H1 (cell line): ENCODE results near the gene LMX1A. TPM values are rescaled to one million over a fixed set of nuclear protein-coding genes. Genes with fewer than 3 reads are reported as not detected.
A peak's percentile ranks its signal among the peaks of the same experiment; 100 is the strongest.

ENCODE experiments used
- CTCF ChIA-PET: fragments of 300-600 bp; sonication (Branson Sonifier 250); formaldehyde crosslinking; loops from one replicate; lab custom pipeline; 2021; ENCODE audit not compliant: partially characterized antibody; lab: Charles Lee
- POLR2A ChIA-PET: fragments of 300-600 bp; sonication (Branson Sonifier 250); formaldehyde crosslinking; loops from one replicate; lab custom pipeline; 2021; ENCODE audit warnings: inconsistent platforms; ENCODE audit not compliant: partially characterized antibody; lab: Charles Lee
- DNase-seq, 2 experiments: peaks; one replicate each; pipeline versions ENCODE4 v3.0.0 to v3.0.0-alpha.2; 2010 to 2022; ENCODE audit warnings: low spot score in 2 of 2, low read depth in 1 of 2, mixed read lengths in 1 of 2
- FAIRE-seq: peaks from 2 replicates; lab custom pipeline; 2011; peaks lifted over from hg19 to GRCh38; lab: Jason Lieb, UNC
- H2AFZ ChIP-seq: 2 replicates; pipeline ENCODE4 v1.8.1; 2012; ENCODE audit warnings: low read length, inconsistent platforms
- H2AK5ac ChIP-seq: 2 replicates; pipeline ENCODE4 v1.6.1; 2013; ENCODE audit warnings: low read depth, low read length
- H2BK120ac ChIP-seq: replicated peaks from 2 replicates; pipeline ENCODE3; 2013; ENCODE audit warnings: low read depth, low read length, inconsistent platforms
- H2BK12ac ChIP-seq: 2 replicates; pipeline ENCODE4 v1.6.1; 2013; ENCODE audit warnings: low read depth, low read length
- H2BK15ac ChIP-seq: 2 replicates; pipeline ENCODE4 v1.6.1; 2013; ENCODE audit warnings: low read length
- H2BK20ac ChIP-seq: 2 replicates; pipeline ENCODE4 v1.6.1; 2013; ENCODE audit warnings: low read length
- H2BK5ac ChIP-seq: 2 replicates; pipeline ENCODE4 v1.6.1; 2013; ENCODE audit warnings: low read depth, low read length
- H3K14ac ChIP-seq: 2 replicates; pipeline ENCODE4 v1.6.1; 2013; ENCODE audit warnings: inconsistent platforms; ENCODE audit not compliant: insufficient read length
- H3K18ac ChIP-seq: 2 replicates; pipeline ENCODE4 v1.6.1; 2013; ENCODE audit warnings: low read length; ENCODE audit errors: extremely low read depth
- H3K23ac ChIP-seq: 2 replicates; pipeline ENCODE4 v1.6.1; 2013; ENCODE audit warnings: inconsistent platforms; ENCODE audit not compliant: insufficient read length
- H3K23me2 ChIP-seq: 2 replicates; pipeline ENCODE4 v1.6.1; 2013; ENCODE audit warnings: low read depth, low read length
- H3K27ac ChIP-seq: 2 replicates; pipeline ENCODE4 v1.6.1; 2011; ENCODE audit warnings: low read depth, low read length, inconsistent platforms
- H3K27me3 ChIP-seq, 4 experiments: replicated peaks in 1 of 4; 1 replicate in 1 of 4; 2 replicates in 3 of 4; pipeline versions ENCODE4 v1.6.1 to v1.8.1; 2011 to 2013; ENCODE audit warnings: low read length in 3 of 4, mild to moderate bottlenecking in 3 of 4, inconsistent platforms in 2 of 4, mixed read lengths in 2 of 4, moderate library complexity in 1 of 4; ENCODE audit not compliant: control insufficient read depth in 3 of 4, insufficient read depth in 3 of 4; ENCODE audit errors: extremely low read depth in 1 of 4
- H3K36me3 ChIP-seq, 4 experiments: 2 replicates each; pipeline versions ENCODE4 v1.6.1 to v1.8.1; 2011 to 2013; ENCODE audit warnings: mild to moderate bottlenecking in 4 of 4, low read length in 3 of 4, moderate library complexity in 2 of 4, control low read depth in 1 of 4, inconsistent platforms in 1 of 4; ENCODE audit not compliant: insufficient read depth in 4 of 4, control insufficient read depth in 2 of 4
- H3K4ac ChIP-seq: replicated peaks from 2 replicates; pipeline ENCODE3; 2013; ENCODE audit warnings: low read length, low read depth, mixed read lengths, inconsistent platforms; ENCODE audit not compliant: insufficient read length
- H3K4me1 ChIP-seq, 4 experiments: replicated peaks in 1 of 4; 1 replicate in 1 of 4; 2 replicates in 3 of 4; pipeline versions ENCODE4 v1.6.1 to v1.8.1; 2011 to 2013; ENCODE audit warnings: low read length in 3 of 4, inconsistent platforms in 2 of 4, mixed read lengths in 1 of 4; ENCODE audit not compliant: insufficient read depth in 4 of 4, control insufficient read depth in 3 of 4
- H3K4me2 ChIP-seq, 2 experiments: 2 replicates each; pipeline versions ENCODE4 v1.6.1 to v1.8.1; 2011 to 2013; ENCODE audit warnings: low read depth in 2 of 2, low read length in 2 of 2, control low read depth in 1 of 2, inconsistent platforms in 1 of 2, mild to moderate bottlenecking in 1 of 2; ENCODE audit not compliant: insufficient read depth in 1 of 2
- H3K4me3 ChIP-seq, 4 experiments: fragments of 200-600, 300-600 bp in 1 of 4; sonication (generic), shearing (Covaris generic), sonication (Bioruptor Twin) in 1 of 4; 2 replicates each; pipeline versions ENCODE4 v1.5.1 to v1.8.1; 2011 to 2016; ENCODE audit warnings: low read length in 4 of 4, low read depth in 3 of 4, control low read depth in 2 of 4, inconsistent platforms in 2 of 4, mild to moderate bottlenecking in 2 of 4, mixed read lengths in 1 of 4, moderate library complexity in 1 of 4; ENCODE audit not compliant: insufficient read depth in 2 of 4; ENCODE audit errors: extremely low read depth in 1 of 4
- H3K56ac ChIP-seq: replicated peaks from 2 replicates; pipeline ENCODE3; 2013; ENCODE audit warnings: low read depth, mild to moderate bottlenecking, mixed read lengths, low read length, inconsistent platforms; ENCODE audit not compliant: insufficient read length
- H3K79me1 ChIP-seq: 2 replicates; pipeline ENCODE4 v1.6.1; 2013; ENCODE audit warnings: low read depth, low read length, control low read depth
- H3K79me2 ChIP-seq, 2 experiments: 2 replicates each; pipeline versions ENCODE4 v1.6.1 to v1.8.1; 2012 to 2013; ENCODE audit warnings: low read length in 2 of 2, mild to moderate bottlenecking in 2 of 2, inconsistent platforms in 1 of 2; ENCODE audit not compliant: insufficient read depth in 2 of 2, control insufficient read depth in 1 of 2
- H3K9ac ChIP-seq, 4 experiments: replicated peaks in 1 of 4; 1 replicate in 1 of 4; 2 replicates in 3 of 4; pipeline versions ENCODE4 v1.6.1 to v1.8.1; 2011 to 2013; ENCODE audit warnings: low read depth in 3 of 4, low read length in 3 of 4, control low read depth in 2 of 4, mild to moderate bottlenecking in 2 of 4, moderate library complexity in 2 of 4, inconsistent platforms in 1 of 4; ENCODE audit errors: extremely low read depth in 1 of 4
- H3K9me3 ChIP-seq, 2 experiments: 2 replicates each; pipeline versions ENCODE4 v1.6.1 to v1.8.1; 2012 to 2013; ENCODE audit warnings: mild to moderate bottlenecking in 2 of 2, moderate library complexity in 2 of 2, control low read depth in 1 of 2, inconsistent platforms in 1 of 2, low read depth in 1 of 2, low read length in 1 of 2, mixed read lengths in 1 of 2; ENCODE audit not compliant: insufficient read depth in 2 of 2
- H4K20me1 ChIP-seq, 2 experiments: replicated peaks in 1 of 2; 2 replicates each; pipeline versions ENCODE3 to v1.8.1; 2011 to 2013; ENCODE audit warnings: inconsistent platforms in 2 of 2, low read length in 2 of 2, mild to moderate bottlenecking in 1 of 2; ENCODE audit not compliant: insufficient read depth in 2 of 2, control insufficient read depth in 1 of 2
- H4K5ac ChIP-seq: 2 replicates; pipeline ENCODE4 v1.6.1; 2013; ENCODE audit warnings: low read length, low read depth, mixed read lengths, inconsistent platforms; ENCODE audit not compliant: insufficient read length
- H4K8ac ChIP-seq: 2 replicates; pipeline ENCODE4 v1.8.0; 2013; ENCODE audit warnings: mild to moderate bottlenecking, moderate library complexity, low read length, inconsistent platforms; ENCODE audit not compliant: insufficient read depth; ENCODE audit errors: extremely low read depth
- H4K91ac ChIP-seq: replicated peaks from 2 replicates; pipeline ENCODE3; 2013; ENCODE audit warnings: low read length, mixed read lengths, inconsistent platforms; ENCODE audit not compliant: insufficient read length
- CBX8 ChIP-seq: fragments of 300-800, 300-1000 bp; sonication (generic); IDR thresholded peaks from 2 replicates; pipeline ENCODE4 v1.7.1; 2016; ENCODE audit warnings: low read depth, low read length, borderline replicate concordance
- CEBPB ChIP-seq: IDR thresholded peaks from 2 replicates; pipeline ENCODE4 v1.6.1; 2012; ENCODE audit warnings: low read depth, low read length
- RNF2 ChIP-seq: fragments of 200-900, 300-1000 bp; sonication (generic); IDR thresholded peaks from 2 replicates; pipeline ENCODE4 v1.7.1; 2016; ENCODE audit warnings: borderline replicate concordance, low read depth, mild to moderate bottlenecking, antibody characterized with exemption, low read length; ENCODE audit not compliant: poor library complexity, severe bottlenecking; ENCODE audit errors: missing control alignments
- TBP ChIP-seq: IDR thresholded peaks from 2 replicates; pipeline ENCODE4 v1.6.1; 2011; ENCODE audit warnings: low read depth, low read length, improper control_type of control experiment
- WGBS, 2 experiments: shearing (Covaris generic) in 1 of 2; methylation state at CpG; one replicate each; pipeline versions ENCODE4 v1.1.6 to v1.1.7; 2013 to 2015; ENCODE audit warnings: low lambda C conversion rate in 2 of 2, mixed read lengths in 2 of 2, inconsistent platforms in 1 of 2, low coverage in 1 of 2, missing lambda C conversion rate in 1 of 2; ENCODE audit not compliant: insufficient replicate concordance in 2 of 2, insufficient coverage in 1 of 2, insufficient read length in 1 of 2; ENCODE audit errors: extremely low coverage in 1 of 2, missing lambda C conversion rate in 1 of 2; 5-methylcytosine and 5-hydroxymethylcytosine counted together
- polyA plus RNA-seq, 7 experiments: library from polyadenylated mRNA; depleted of rRNA in 3 of 7; stranded (reverse) in 5 of 7; unstranded in 2 of 7; fragments of >200 nt in 5 of 7; fragments of 200-250 nt in 2 of 7; gene quantifications; 1 replicate in 5 of 7; 2 replicates in 1 of 7; 4 replicates in 1 of 7; pipeline versions ENCODE4 v1.2.1 to v1.2.3, GENCODE V29; 2011 to 2013; ENCODE audit warnings: missing spikeins in 2 of 7, mixed read lengths in 2 of 7
- total RNA-seq: library from RNA; stranded (reverse); fragmentation: NEBNext Ultra II Directional; extraction: Animal tissue kit (Norgen Biotek cat#: 25700); gene quantifications from 2 replicates; pipeline ENCODE4 v1.2.1, GENCODE V29; 2021

Gene LMX1A
- total and polyA plus RNA-seq, 2 of the 8 experiments (the other 6 are each of a cell fraction or from before 2014, with no cell fraction given): not detected

DNA sequence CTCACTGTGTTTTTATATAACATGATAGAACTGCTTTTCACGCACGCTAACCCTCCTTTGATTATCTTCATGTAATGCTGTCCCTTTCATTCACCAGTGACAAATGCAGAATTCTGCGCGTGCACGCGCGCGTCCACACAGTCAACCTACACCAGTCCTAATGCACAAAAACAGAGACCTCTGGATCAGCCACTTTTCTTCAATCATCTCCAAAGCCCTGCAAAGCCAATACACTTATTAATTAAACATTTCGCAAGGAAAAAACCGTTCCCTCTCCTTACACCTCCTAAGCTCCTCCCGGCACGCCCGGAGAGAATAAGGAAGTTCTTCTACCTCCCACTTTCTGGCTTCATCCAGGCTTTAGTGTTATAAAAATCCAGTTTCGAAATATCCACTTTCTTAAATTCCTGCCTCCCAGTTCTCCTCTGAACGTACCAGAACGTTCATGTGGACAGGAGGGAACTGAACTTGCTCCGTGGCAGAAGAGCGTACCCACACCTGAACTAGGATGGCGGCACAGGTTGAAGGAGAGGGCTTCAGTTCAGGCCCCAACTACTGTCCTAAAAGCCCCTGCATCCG, 4.6 kb downstream of the LMX1A start:
- H4K91ac ChIP-seq: no peak overlapping the region
- TF ChIP-seq CBX8 (peak; percentile 87), TBP (no peak), CEBPB (no peak), RNF2 (peak; percentile 86)
- H4K20me1 ChIP-seq: peaks cover 0 to 8% of the 10 kb centered on the region in 2 experiments
- peak overlapping the region; percentile 85 to 95 for H3K4me2 ChIP-seq
- 0 out of 2 replicates have a peak overlapping the region, but pooled peaks have one; percentile 41 for H2AFZ ChIP-seq
- peak overlapping the region; percentile 53; the same call in 1 of the 2 replicates for H2BK12ac ChIP-seq
- H3K9ac ChIP-seq: no peak overlapping the region
- H3K23me2 ChIP-seq: peaks cover 35% of the 10 kb centered on the region; the same call in 1 of the 2 replicates
- H2BK120ac ChIP-seq: no peak overlapping the region
- FAIRE-seq: no peak
- H3K18ac ChIP-seq: peak overlapping the region; percentile 48; the same call in 1 of the 2 replicates
- no peak overlapping the region for H3K56ac ChIP-seq
- no peak overlapping the region for H3K4ac ChIP-seq
- H2BK5ac ChIP-seq: no peak overlapping the region
- H4K8ac ChIP-seq: no peak overlapping the region
- no peak for DNase-seq
- peaks cover 53 to 63% (median 58%) of the 10 kb centered on the region in 4 experiments for H3K27me3 ChIP-seq
- H3K79me1 ChIP-seq: no peaks in the 10 kb centered on the region
- H3K4me3 ChIP-seq: peak overlapping the region; percentile 24 to 68 (median 40); a peak in 7 of 8 replicates
- no peaks in the 10 kb centered on the region for H3K36me3 ChIP-seq
- H2AK5ac ChIP-seq: no peak overlapping the region
- H4K5ac ChIP-seq: no peak overlapping the region
- POLR2A ChIA-PET: interaction anchor here (0.8 to 1.2 kb wide), 2 partner anchors 8 to 225 kb away, joined by 3 read pairs; no protein-coding TSS in a partner anchor
- H3K14ac ChIP-seq: no peak overlapping the region
- peaks cover 6 to 33% (median 23%) of the 10 kb centered on the region in 4 experiments for H3K4me1 ChIP-seq
- H3K23ac ChIP-seq: no peak overlapping the region
- H2BK20ac ChIP-seq: 0 out of 2 replicates have a peak overlapping the region, but pooled peaks have one; percentile 61
- 8% methylated on average over 20 of the region's 20 CpGs; no CpG with 5 or more reads in 1 of the 2 experiments for WGBS, 2 experiments
- CTCF ChIA-PET: interaction anchor here (1.0 to 6.2 kb wide), 9 partner anchors 13 to 239 kb away, joined by 3 to 54 read pairs (median 3); no protein-coding TSS in a partner anchor
- H3K79me2 ChIP-seq: no peaks in the 10 kb centered on the region
- H3K9me3 ChIP-seq: no peaks in the 10 kb centered on the region
- H3K27ac ChIP-seq: no peak overlapping the region
- H2BK15ac ChIP-seq: peak overlapping the region; percentile 5; the same call in 1 of the 2 replicates
